AG10803 (cell line): ENCODE data around the gene GNAT3.

Source experiments
- DNase-seq: peaks from one replicate; pipeline ENCODE4 v3.0.0; 2010; ENCODE audit warnings: low read depth
- H3K4me3 ChIP-seq: 2 replicates; pipeline ENCODE4 v1.5.1; 2011; ENCODE audit warnings: mild to moderate bottlenecking, low read length, control low read depth
- TF ChIP-seq, protein P1 (sequence below): conservative IDR thresholded peaks from 2 replicates; pipeline ENCODE4 v1.5.1; 2011; ENCODE audit warnings: mild to moderate bottlenecking, low read length, control low read depth, inconsistent platforms

The GNAT3 gene

DNA sequence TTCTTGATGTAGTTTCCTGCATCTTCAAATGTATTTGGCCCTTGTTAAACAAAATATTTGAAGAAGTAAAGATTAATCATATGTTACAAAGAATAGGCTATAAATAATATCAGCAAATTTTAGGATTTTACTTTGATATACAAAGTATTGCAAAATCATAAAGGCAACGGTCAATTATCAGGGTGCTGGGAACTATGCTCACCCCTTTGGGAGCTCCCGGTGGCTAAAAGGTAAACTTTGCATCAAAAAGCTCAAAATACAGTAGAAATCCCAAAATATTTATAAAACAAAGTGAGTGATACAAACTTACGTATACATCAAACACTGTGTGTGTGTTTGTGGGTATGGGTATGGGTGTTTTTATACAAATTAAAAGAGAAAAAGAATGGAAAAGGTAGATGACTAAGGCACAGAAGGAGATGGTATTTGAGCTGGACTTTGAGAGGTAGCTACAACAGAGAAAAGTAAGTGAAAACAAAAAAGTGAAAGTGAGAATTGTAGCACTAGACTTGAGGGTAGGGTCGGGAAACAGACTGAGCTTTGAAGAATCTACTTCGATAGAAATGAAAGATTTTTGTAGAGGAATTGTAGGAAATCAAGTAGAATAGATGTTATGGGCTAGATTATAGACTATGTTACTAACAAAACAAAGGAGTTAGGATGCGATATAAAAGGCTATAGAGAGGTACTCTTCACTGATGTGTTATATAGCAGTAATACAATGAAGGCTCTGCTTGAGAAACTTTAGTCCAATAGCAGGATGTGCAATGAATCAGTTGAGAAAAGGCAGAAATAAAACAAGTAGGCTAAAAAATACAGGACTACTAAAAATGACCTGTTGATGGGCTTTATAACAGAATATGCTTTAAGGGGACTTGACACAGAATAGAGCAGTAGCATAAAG lies 52.8 kb downstream of the GNAT3 start:
- TF ChIP-seq, protein P1, sequence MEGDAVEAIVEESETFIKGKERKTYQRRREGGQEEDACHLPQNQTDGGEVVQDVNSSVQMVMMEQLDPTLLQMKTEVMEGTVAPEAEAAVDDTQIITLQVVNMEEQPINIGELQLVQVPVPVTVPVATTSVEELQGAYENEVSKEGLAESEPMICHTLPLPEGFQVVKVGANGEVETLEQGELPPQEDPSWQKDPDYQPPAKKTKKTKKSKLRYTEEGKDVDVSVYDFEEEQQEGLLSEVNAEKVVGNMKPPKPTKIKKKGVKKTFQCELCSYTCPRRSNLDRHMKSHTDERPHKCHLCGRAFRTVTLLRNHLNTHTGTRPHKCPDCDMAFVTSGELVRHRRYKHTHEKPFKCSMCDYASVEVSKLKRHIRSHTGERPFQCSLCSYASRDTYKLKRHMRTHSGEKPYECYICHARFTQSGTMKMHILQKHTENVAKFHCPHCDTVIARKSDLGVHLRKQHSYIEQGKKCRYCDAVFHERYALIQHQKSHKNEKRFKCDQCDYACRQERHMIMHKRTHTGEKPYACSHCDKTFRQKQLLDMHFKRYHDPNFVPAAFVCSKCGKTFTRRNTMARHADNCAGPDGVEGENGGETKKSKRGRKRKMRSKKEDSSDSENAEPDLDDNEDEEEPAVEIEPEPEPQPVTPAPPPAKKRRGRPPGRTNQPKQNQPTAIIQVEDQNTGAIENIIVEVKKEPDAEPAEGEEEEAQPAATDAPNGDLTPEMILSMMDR: no peak
- H3K4me3 ChIP-seq: no peak overlapping the region
- no peak for DNase-seq

DNA sequence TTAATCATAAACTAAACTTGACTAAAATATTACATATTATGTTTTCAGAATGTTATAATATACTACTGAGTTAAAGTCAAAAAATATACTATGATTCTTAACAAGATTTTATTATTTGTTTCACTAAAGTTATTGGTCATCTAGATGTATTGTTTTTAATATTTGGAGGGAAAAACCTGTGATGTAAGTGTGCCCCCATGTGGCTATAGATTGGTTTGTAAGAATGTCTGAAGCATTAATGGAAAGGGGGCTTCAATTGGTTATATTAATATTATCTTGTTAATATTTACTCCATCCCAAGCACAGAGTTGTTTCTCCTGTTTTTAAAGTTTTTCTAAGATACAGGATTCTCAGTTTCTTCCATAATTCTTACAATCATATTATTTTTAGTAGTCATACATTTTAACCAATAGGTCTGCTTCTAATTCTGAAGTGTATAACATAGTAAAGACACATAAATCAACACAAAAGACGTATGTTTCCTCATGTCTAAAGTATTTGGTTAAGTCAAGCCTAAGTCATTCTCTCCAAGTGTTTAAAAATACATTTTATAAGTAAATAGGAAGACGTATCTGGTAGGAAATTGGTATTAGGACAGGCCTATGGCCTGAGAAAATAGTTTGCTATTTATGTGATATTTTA lies 58.0 kb downstream of the GNAT3 start:
- H3K4me3 ChIP-seq: no peak overlapping the region
- peak; percentile 20 for DNase-seq
- TF ChIP-seq, protein P1: peak; percentile 55

DNA sequence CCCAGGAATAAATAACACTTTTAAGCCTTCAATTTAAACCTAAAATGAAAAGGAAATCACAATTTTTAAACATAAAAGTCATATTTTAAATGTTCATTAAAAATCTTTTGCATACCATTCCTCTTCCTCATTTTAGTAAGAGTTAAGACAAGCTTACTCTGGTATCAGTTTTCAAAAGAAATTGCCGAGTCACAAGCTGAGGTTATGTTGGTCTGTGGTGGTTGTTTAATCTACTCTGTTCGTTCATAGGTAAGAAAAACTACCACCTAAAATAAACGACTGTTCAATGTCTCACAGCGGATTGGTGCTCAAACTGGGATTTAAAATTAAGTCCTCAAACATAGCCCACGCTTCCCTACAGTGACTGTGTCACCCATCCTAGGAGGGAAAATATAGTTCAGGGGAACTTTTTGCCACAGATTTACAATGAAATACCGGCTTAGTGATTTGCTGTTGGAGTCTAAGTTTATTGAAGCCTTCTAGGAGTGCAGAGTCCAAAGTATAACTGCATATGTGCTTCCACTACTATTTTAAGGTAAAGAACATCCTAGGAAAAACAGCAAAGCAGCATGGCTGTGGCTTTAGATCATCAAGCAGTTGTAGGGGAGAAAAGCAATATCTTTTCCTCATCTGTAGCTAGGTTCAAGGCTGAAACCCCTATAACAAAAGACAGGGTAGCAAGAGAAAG lies 61.1 kb downstream of the GNAT3 start:
- DNase-seq: peak; percentile 26
- H3K4me3 ChIP-seq: no peak overlapping the region
- TF ChIP-seq, protein P1: no peak

DNA sequence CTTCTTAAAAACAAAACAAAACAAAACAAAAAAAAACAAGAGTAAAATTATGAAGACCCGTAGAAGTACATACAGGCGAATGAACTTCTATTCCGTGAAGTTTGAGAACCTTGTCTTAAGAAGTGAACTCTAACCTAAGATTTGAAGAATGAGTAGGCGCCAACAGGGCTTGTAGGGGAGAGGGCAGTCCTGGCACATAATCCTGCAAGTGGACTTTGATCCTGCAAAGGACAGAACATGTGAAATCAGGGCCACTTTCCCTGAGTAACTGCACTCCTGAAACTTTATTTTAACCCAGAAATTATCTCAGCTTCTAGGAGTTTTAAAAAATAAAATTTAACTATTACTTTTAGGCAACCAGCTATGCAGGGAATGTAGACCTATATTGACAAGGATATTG lies 62.0 kb downstream of the GNAT3 start:
- no peak for DNase-seq
- TF ChIP-seq, protein P1: no peak
- no peak overlapping the region for H3K4me3 ChIP-seq

DNA sequence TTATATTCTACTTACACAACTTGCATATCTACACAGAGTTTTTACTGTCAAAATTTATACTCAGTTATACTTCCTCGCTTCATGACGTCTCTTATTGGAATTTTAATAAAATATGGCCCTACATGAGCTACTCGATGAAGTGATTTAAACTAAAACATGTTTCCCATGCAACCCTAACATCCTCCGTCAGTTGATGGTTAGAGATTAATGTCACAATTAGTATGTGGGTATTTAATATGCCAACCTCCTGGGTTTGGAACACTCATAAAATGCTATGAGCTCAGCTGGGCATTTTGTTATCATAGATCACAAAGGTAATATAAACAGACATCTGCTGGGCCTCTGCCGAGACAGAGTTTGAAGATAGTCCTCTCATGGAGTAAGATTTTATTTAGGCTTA lies 66.5 kb downstream of the GNAT3 start:
- DNase-seq: no peak
- TF ChIP-seq, protein P1: no peak
- no peak overlapping the region for H3K4me3 ChIP-seq

DNA sequence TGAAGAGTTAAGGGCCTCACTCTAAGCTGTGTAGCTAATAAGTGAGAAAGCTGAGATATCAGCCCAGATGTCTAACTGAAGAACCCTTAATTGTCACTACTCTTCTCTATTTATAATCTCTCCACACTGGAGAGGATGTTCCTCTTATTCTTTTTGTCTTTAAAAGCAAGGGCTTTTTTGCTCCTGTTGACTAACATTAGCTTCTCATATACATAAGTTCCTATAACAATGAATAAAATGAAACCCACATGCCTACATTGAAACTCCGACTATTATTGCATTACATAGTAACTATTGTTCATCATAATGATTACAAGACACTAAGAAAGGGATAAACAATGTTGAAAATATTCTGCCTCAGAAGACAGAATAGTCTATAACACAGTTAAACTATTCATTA lies 67.1 kb downstream of the GNAT3 start:
- DNase-seq: no peak
- TF ChIP-seq, protein P1: no peak
- H3K4me3 ChIP-seq: no peak overlapping the region
